Activated T-cell treated with anti-CD3 and anti-CD28 coated beads for 48 hours (primary cell): ENCODE data around the gene CREB5.
"Not testable (repeated sequence)": the region's sequence is repeated elsewhere in the genome, so short reads cannot be mapped to it uniquely, and the experiment has no call there.

Source experiments
- DNase-seq: peaks from one replicate; pipeline ENCODE4 v3.0.0-alpha.2; 2020; ENCODE audit warnings: low read depth

CREB5 gene

DNA sequence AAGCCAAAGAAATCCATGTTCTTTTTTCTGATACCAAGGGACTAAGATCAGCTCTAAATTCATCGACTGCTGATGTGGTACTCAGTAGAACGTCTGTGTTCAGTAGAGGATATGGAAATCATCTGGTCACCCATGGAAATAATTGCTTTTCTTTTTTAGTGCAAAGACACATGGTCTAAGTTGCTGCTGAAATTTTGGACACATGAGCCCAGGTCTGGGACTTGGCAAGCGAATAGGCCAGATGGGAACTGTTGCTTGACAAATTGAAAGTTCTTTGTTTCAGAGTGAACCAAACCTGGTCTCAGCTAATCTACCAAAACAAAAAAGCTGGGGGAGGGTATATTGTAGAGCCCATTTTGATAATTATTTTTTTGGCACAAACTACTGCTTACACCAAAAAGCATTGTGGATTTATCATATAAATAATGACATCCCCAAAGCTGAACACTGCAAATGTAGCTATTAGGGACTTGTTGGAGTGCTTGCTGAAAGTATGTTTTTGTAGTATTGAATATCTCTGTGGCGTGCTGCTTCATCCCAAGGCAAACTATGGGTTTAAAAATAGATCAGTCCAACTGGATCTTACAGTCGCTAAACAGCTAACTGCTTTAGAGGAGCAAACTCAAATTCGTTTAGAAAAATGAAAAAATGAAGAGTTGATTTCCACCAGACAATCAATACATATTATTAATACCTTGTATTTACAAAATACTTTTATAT is 401.1 kb downstream of the CREB5 start:
- DNase-seq: no peak

DNA sequence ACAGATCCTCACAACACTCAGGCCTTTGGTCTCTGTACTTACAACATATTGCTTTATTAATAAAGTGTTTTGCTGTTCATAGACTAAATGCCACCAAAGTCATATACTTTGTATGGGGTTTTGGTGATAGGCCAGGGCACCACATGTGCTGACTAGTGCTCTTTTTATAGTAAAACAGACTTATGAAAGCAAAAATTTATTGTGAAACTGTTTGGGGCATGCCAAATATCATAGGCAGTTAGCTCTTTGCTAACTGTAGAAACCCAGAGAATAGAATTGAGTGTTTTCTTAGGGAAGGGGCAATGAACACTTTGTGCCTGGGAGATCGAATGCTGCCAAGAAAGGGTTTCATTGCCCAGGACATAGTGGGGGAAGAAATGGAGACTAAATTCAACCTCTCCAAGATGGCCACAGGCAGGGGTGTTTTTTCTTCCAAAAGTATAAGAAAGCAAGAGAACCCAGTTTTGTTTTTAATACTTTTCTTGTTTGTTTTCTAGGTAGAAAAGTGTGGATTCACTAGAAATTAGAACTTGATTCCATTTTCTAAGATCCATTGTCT is 403.1 kb downstream of the CREB5 start:
- DNase-seq: no peak

DNA sequence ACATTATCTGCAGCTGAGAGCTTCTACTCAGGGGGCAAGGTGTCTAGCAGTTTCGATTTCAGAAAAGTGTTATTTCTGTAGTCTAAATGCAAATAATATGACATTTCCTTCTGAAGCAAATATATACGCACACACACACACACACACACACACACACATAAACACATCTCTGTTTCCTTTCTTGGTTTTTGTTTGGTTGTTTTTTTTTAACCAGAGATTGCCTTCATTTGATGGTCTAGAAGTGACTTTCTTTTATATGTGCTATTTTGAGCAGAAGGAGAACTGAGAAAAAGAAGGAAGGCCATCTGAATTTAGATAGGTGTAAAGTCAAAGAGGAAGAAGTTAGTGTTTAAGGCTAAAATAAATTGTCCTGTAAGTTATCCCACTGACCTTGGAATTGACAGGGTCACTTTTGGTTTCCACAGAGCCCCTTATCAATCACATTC is 403.6 kb downstream of the CREB5 start:
- no peak for DNase-seq

DNA sequence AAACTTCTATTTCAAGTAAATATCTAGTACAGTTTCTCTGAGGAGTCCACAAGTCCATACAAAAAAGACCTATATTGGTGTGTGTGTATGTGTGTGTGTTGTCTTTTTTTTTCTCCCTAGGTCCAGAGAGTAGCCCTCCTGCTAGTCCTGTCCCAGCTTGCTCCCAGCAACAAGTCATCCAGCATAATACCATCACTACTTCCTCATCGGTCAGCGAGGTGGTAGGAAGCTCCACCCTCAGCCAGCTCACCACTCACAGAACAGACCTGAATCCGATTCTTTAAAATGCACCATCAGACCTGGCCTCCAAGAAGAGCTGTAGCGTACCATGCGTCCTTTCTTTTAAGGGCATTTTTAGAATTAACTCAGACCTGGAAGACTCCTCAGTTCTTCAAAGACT is 406.7 kb downstream of the CREB5 start:
- DNase-seq: no peak

DNA sequence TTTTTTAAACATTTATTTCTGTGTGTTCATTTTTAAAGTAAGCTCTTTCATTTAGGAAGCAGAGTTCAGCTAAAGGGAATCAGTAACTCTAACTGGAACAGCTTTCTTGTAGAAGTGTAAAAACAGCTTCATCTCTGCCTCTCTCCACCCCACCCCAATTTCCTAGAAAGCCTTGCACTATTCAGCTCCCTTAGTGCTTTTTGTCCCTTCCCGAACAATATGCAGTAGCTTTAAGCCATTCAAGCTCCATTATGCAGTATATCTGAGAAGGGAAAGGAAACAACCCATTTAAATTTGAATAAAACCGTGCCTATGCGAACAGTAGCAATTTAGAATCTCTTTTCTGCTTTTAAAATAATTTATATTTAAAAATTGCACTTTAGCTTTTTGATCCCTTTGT is 411.3 kb downstream of the CREB5 start:
- no peak for DNase-seq

DNA sequence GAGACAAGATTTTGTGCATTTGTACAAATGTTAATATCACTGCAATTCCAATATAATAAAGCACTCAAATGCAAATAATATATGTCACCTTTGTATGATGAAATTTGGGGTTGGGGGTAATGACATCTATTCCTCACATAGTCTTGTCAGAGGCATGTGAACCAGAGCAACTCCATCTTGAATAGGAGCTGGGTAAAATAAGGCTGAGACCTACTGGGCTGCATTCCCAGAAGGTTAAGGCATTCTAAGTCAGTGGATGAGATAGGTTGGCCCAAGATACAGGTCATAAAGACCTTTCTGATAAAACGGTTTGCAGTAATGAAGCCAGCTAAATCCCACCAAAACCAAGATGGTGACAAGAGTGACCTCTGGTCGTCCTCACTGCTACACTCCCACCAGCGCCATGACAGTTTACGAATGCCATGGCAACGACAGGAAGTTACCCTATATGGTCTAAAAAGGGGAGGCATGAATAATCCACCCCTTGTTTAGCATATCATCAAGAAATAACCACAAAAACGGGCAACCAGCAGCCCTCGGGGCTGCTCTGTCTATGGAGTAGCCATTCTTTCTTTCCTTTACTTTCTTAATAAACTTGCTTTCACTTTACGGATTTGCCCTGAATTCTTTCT is 413.6 kb downstream of the CREB5 start:
- DNase-seq: not testable (repeated sequence)

DNA sequence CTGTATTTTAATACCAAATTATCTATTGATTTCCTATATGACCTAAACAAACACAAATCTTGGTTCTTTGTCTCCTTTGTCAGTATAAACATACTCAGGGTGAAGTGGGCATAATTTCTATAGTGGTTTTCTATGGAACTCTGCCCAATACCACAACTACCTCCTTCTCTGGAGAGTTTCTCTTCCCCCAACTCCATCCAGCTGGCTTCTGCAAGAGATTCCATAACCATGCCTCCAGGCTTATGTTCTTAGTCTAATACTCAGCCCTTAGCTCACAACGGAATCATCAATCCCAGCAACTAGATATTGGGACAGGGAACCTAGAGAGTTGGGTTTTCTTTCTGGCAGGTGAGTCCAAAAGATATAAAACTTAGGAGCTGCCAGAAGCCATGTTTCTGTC is 418.5 kb downstream of the CREB5 start:
- DNase-seq: no peak

DNA sequence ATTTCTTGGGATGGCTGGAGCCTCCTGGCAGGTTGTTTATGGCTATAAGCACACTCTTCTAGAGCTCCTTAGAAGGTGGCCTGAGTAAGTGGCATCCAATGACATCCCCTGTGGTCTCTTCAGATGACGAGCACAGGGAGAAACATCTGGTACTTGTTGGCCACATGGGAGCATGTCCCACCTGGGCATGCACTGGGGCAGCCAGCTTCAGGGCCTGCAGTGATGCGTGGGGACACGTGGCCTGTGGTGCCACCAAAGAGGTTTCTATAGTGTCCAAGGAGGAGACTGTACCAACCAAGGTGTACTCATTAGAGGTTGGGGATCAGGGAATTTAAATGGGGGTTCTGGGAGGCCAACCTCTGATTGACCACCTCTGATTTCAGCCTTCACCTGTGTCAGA is 420.4 kb downstream of the CREB5 start:
- DNase-seq: no peak

DNA sequence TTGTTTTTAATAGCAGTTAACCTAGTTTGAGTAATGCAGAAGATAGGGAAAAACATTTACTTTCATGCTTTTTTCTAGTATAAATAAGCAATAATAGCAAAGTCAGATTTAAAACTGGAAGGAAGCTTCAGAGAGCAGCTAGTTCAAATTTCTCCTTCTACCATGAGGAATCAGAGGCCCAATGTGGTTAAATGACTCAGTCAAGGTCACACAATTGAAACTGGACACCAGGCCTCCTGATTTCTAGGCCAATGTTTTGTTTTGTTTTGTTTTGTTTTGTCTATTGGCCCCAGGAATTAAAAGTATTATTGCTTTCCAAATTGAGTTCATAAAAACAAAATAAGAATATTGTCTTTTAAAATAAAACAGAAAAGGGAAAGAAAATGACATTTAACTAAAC is 423.5 kb downstream of the CREB5 start:
- no peak for DNase-seq

DNA sequence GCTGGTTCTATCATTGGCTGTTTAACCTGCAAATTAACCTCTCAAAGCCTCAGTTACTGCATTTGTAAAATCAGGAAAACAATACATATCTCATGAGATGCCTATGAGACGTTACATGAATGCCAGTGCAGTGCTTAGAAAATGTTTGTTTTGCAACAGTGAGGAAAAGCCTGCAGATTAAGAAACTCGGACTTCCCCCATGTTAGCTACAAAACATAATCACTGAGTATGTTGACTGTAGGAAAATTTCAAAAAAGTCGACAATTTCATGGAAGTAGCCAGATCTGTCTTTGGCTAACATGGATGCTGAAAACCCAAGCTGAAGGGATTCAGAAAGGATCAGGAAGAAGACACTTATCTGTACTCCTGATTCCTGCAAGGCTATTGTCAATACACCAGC is 424.4 kb downstream of the CREB5 start:
- DNase-seq: no peak

DNA sequence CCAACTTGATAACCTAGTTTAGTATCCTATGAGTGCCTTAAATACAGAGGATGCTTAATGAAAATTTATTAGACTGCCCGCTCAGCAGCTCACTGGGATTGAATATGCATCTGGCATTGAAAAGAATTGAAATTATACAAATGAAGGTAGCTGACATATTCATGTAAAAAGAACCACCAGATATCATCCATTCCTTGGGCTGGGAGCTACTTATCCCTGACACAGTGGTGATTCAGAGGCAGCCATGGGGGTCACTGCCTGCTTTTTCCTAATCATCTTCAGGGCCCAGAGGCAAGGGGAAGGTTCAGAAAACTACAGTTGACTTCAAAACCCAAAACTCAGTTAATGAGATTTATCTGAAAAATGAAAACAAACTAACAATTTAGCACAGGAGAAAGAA is 424.9 kb downstream of the CREB5 start:
- DNase-seq: no peak

DNA sequence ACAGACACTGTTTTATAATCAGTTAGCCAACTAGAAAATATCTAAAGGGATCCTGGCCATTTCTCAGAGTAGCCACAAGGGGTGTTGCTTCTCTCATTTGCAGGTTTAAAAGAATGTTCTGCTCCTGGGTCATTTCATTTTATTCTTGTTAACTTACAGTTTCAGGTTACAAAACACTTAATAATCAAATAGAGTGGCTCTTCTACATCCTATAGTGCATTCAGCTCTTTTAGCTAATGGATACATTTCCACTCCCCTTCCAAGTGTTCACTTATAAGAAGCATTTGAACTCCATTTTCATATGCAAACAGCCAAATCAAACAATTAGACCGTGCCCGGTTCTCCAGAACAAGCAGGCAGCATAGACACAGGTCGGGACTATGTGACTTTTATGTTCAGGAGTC is 428.3 kb downstream of the CREB5 start:
- no peak for DNase-seq

DNA sequence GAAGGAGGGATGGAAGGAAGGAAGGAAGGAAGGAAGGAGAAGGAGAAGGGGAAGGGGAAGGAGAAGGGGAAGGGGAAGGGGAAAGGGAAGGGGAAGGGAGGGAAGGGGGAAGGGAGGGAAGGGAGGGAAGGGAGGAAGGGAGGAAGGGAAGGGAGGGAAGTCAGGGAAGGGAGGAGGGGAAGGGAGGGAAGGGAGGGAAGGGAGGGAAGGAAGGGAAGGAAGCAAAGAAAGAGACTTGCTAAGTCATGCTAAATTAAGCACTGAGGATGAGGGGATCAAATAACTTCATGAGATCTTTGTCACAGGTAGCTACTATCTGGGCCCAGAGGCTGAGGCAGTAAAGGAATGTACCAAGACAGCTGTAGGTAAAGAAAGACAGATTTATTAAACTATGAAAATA is 429.4 kb downstream of the CREB5 start:
- DNase-seq: no peak

DNA sequence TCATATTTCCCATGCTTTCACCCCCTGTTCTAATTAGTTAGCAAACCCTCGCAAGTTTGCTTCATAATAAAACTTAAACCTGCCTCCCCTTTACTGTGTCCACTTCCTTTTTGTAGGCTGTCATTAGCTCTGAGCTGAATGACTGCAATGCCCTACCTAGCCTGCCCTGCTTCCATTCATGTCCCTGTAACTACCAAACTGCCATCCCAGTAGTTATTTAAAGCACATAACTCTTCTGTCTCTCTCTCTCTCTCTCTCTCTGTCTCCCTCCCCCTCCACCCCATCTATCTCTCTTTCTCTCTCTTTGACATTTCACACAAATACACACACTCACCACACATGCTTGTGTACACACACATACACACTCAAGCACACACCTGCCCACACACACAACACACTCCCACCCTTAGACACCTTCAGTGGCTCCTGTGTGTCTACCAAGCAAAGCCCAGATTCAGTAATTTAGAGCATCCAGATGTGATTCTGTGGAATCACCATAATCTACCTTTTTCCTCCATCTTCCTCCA is 430.5 kb downstream of the CREB5 start:
- no peak for DNase-seq

DNA sequence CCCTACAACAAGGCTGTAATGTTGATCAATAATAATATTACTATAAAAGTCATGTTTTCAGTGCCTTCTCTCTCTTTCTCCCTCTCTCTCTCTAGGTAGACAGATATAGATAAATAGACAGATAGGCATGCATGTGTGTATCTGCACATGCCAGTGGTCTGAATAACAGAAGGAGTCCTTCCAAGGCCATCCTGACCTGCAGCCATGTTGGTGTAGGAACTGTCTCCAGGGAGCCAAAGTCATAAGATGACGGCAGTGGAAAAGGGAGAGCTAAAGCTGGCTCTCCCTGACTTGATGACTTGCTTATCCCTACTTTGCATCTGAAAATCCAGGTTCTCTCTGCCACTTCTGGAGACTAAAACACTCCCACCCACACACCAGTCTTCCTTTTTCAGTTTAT is 432.8 kb downstream of the CREB5 start:
- DNase-seq: no peak

DNA sequence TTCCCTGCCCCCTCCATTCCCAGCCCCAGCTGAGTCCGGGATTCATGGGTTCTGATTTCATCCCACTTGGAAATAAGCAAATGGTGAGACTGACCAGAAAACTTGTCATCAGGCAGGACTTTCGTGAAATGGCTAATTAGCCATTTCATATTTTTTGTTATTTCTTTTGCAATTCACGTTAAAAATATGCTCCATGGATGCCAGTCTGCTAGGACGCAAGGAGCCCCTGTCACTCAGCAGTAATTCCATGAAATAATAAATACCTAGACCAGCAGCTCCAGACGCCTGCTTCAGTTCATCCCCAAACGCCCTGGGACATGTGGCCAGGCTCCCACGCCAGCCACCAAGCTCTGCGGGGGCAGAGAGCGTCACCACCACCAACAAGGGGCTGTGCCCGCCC is 434.9 kb downstream of the CREB5 start:
- DNase-seq: no peak

DNA sequence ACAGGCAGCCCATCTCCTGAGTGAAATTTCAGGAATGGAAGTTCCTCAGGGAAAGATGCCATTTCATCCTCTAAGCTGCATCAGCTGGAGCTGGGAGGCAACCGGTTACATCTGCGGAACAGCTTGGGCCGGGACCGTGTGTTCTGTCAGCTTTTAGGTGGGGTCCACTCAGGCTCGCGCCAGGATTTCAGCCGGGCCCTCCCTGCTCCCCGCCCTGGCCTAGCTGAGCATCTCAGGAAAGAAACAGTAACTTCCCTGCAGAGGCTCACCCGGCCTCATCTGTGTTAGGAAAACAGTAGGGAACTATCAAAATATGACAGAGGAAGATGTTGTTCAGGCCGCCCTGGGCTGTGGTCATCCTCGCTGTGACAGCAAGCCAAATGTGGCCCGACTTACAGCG is 435.4 kb downstream of the CREB5 start:
- no peak for DNase-seq

DNA sequence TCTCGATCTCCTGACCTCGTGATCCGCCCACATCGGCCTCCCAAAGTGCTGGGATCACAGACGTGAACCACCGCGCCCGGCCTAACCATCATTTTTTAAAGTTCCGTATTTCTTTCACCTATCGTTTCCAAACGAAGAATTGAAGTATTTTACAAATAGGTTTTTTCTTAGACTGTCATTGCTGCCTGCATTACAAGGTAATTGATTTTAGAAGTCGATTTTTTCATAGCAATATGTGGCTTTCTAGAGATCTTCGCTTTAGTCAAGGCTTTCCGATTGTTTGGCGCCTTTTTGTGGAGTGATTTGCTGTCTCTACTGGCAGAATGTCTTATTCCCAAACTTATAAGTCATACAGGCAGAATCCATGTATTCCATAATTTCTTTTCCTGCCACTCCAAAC is 436.6 kb downstream of the CREB5 start:
- no peak for DNase-seq

DNA sequence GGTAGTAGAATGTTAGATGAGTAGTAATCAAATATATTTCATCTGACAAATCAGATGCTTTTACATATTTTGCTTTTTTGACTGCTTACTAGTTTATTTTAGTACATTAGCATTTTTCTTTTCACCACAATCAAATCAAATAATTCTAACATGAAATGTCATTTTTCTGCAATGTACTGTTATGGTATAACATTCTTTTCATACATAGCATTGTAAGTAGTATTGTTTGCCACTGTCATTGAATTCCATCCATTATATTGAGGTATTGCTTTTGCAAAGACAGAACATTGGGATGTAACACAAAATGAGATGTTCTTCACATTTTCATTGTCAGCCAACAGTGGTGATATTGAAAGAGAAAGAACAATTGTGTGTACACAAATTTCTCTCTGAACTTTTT is 438.4 kb downstream of the CREB5 start:
- no peak for DNase-seq

DNA sequence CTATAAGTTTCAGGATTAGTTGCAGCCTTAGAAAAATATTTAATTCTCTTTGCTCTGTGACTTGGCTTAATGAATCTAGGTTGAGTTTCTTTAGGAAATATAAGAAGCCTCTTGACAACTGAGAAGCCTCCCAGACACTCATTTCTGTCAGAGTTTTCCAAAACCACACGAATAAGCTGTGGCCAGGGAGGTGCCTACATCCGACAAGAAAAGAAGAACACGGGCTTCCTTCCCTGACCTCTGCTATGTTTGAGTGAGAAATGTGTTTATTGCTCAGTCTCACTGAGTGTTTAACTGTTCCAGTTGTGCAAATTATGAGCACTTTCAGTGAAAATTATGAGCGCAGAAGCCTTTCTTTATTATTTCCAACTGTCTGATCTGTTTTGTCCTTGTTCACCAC is 440.8 kb downstream of the CREB5 start:
- DNase-seq: no peak

DNA sequence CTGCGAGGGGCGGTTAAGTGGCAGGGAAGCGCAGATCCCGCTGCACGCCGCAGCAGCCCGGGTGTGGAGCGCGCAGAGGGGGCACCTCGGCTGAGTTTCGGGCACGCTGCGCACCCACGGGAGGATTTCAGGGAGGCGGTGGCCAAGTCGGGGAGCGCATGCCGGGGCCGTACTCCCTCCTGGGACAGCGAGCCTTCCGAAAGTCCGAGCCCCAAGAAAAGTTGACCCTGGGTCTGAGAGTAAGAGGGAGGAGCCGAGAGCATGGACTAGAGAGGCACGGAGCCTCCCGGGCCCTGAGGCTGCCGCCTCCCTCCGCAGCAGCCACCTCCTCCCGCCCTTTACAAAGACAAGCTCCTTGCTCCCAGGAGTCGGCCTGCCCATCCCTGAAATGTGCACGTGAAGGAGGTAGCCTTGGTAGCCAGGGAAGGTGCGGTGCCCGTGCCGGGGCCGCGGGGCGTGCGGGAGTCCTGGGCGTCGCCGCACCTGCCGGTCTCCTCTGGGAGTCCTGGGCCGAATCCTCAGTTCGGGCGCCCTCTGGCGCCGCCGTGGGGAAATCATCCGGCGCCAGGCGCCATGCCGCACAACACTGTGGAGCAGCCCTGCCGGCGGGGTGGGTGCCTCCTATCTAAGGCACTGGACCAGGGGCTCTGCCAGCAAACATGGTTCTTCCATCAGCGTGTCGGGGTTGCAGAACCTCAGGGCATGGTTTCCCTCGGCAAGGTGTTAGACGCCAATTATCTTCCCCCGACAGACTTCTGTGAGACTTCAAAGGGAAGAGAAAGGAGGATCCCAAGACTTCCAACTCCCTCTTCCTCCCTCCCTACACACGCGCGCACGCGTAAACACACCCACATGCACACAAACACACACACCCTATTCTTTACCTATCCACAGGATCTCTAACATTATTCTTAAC is 441.8 kb downstream of the CREB5 start:
- peak; percentile 77 for DNase-seq

DNA sequence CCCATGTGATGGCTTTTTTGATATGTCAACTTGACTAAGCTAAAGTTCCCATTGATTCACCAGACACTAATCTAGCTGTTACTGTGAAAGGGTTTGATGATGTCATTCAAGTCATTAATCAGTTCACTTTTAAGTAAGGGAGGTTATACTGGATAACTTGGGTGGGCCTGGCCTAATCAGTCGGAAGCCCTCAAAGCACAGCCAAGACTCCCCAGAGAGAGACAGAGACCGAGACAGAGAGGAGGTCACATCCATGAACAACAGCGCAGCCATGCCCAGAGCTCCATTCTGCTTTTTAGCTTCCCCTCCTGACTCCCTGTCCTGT is 442.4 kb downstream of the CREB5 start:
- no peak for DNase-seq
